ENCODE data around the gene ADD1. TPM values are rescaled to one million over a fixed set of nuclear protein-coding genes. Genes with fewer than 3 reads are reported as not detected.
"Not testable (repeated sequence)": the region's sequence is repeated elsewhere in the genome, so short reads cannot be mapped to it uniquely, and the experiment has no call there.

The ADD1 gene
- total and polyA plus RNA-seq, 7 experiments from 2014 or later = 152 to 300 (median 260) TPM

DNA sequence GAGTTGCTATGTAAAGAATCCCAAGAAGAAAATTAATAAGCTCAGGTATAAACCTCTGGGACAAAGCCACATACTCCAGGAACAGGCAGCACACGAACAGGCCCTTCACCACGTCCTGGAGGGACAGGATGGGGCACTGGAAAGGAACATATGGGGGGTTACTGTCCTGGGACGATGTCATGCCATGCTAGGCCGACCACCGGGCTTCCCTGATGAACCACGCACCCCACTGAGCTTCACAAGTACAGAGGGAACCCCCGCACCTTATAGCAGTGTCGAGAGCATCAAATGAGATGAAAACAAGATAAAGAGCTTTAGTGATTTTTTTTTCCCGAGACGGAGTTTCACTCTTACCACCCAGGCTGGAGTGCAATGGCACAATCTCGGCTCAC lies 100.4 kb downstream of the ADD1 start:
- Histone ChIP-seq H3K27ac (ENCODE audit: low read depth, low read length) (no peak overlapping the region), H3K36me3 (ENCODE audit: control insufficient read depth in 2 of 3, insufficient read depth in 3 of 3, low read length in 3 of 3) (peaks cover 21 to 98% (median 24%) of the 10 kb centered on the region in 3 experiments), H3K9me3 (ENCODE audit: control insufficient read depth in 2 of 3, low read length in 3 of 3) (no peaks in the 10 kb centered on the region), H3K27me3 (ENCODE audit: control insufficient read depth in 2 of 2, insufficient read depth in 2 of 2, low read length in 2 of 2) (no peaks in the 10 kb centered on the region), H3K4me3 (ENCODE audit: low read length) (no peak overlapping the region), H3K4me1 (ENCODE audit: control insufficient read depth in 2 of 2, insufficient read depth in 2 of 2, low read length in 2 of 2) (peaks cover 0 to 19% of the 10 kb centered on the region in 2 donors)
- H3K27me3 Mint-ChIP-seq = no peaks in the 10 kb centered on the region
- no peak for DNase-seq
- peaks cover 12 to 38% (median 23%) of the 10 kb centered on the region in 5 donors for H3K36me3 Mint-ChIP-seq
- no peak overlapping the region for H3K4me3 Mint-ChIP-seq
- ATAC-seq = no peak
- POLR2A ChIA-PET = interaction anchor here (0.9 to 1.1 kb wide), 3 partner anchors 8 to 19 kb away, joined by 3 to 4 read pairs (median 4); partner anchors contain the start of genes GRK4 and NOP14
- intact Hi-C loops (cut with micrococcal nuclease) = no loop called here
- peaks cover 0 to 1% (median 0%) of the 10 kb centered on the region in 11 donors for H3K9me3 Mint-ChIP-seq
- H3K27ac Mint-ChIP-seq = peak overlapping the region in 2 of 9 donors; percentile 28 to 84
- H3K4me1 Mint-ChIP-seq = peaks cover 0 to 16% (median 2%) of the 10 kb centered on the region in 7 donors
- CTCF ChIA-PET = interaction anchor here (0.6 kb wide), 1 partner anchor 218 kb away, joined by 3 read pairs; no protein-coding TSS in a partner anchor

DNA sequence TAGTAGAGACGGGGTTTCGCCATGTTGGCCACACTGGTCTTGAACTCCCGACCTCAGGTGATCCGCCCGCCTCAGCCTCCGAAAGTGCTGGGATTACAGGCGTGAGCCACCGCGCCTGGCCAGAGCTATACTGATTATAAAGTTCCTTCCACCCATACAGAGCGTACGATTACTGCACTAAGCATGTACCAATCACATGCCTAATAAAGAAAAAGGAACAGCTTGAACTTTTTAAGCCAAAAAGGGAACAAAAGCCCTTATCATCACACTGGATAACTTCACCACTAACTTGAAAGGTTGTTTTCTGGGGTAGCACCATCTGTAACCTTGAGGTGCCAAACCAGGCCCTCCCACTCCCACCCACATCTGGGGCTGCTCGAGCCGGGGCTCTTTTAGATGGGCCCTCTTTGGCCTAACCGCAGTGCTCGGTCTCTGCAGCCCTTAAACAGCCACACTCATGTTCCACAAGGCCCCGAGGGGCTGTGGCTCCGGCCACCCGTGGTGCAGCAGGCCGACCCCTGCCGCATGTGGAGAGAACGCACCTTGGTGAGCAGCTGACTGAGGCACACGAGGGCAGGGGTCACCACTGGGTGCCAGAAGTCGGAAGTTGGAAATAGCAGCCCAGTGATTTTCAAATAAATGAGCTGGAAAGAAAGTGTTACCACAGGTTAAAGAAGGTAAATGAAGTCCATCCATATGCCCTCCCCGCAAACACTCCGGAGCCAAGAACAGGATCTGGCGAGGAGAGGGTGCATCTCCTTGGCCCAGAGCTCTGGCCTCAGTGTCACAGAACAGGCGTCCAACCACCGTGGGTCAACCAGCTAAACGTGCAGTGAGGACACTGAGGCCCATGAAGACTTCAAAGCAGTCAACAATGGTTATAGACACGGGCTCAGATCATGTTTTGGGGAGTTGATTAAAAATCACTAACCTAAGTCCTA lies 101.2 kb downstream of the ADD1 start:
- no peak for ATAC-seq
- Mint-ChIP-seq H3K36me3 (peaks cover 12 to 39% (median 21%) of the 10 kb centered on the region in 5 donors), H3K27ac (no peak overlapping the region), H3K9me3 (peaks cover 0 to 1% (median 0%) of the 10 kb centered on the region in 11 donors), H3K4me3 (no peak overlapping the region), H3K27me3 (no peaks in the 10 kb centered on the region), H3K4me1 (peaks cover 0 to 16% (median under 1%) of the 10 kb centered on the region in 7 donors)
- Histone ChIP-seq H3K27me3 (ENCODE audit: control insufficient read depth in 2 of 2, insufficient read depth in 2 of 2, low read length in 2 of 2) (no peaks in the 10 kb centered on the region), H3K4me1 (ENCODE audit: control insufficient read depth in 2 of 2, insufficient read depth in 2 of 2, low read length in 2 of 2) (peaks cover 0 to 19% of the 10 kb centered on the region in 2 donors), H3K9me3 (ENCODE audit: control insufficient read depth in 2 of 3, low read length in 3 of 3) (no peaks in the 10 kb centered on the region), H3K4me3 (ENCODE audit: low read length) (no peak overlapping the region), H3K27ac (ENCODE audit: low read depth, low read length) (no peak overlapping the region), H3K36me3 (ENCODE audit: control insufficient read depth in 2 of 3, insufficient read depth in 3 of 3, low read length in 3 of 3) (peaks cover 27 to 98% (median 30%) of the 10 kb centered on the region in 3 experiments)
- intact Hi-C loops (cut with micrococcal nuclease) = no loop called here
- ChIA-PET CTCF (interaction anchor here (0.6 to 1.0 kb wide), 3 partner anchors 9 to 217 kb away, joined by 3 to 5 read pairs (median 3); no protein-coding TSS in a partner anchor), POLR2A (interaction anchor here (0.7 to 1.3 kb wide), 5 partner anchors 9 to 529 kb away, joined by 3 to 7 read pairs (median 4); partner anchors contain the start of genes GRK4 and NOP14)
- no peak for DNase-seq

- ATAC-seq; H3K27me3 ChIP-seq (ENCODE audit: control insufficient read depth in 2 of 2, insufficient read depth in 2 of 2, low read length in 2 of 2); H3K9me3 ChIP-seq (ENCODE audit: control insufficient read depth in 2 of 3, low read length in 3 of 3); H3K9me3 Mint-ChIP-seq; H3K27me3 Mint-ChIP-seq; DNase-seq; H3K4me3 ChIP-seq (ENCODE audit: low read length); intact Hi-C loops (cut with micrococcal nuclease); H3K4me3 Mint-ChIP-seq; H3K27ac ChIP-seq (ENCODE audit: low read depth, low read length): not testable (repeated sequence)
- Mint-ChIP-seq H3K4me1 (peaks cover 0 to 14% (median 4%) of the 10 kb centered on the region in 7 donors), H3K27ac (peak overlapping the region in 2 of 9 donors; percentile 48 to 82), H3K36me3 (peaks cover 12 to 43% (median 30%) of the 10 kb centered on the region in 5 donors)
- Histone ChIP-seq H3K4me1 (ENCODE audit: control insufficient read depth in 2 of 2, insufficient read depth in 2 of 2, low read length in 2 of 2) (peaks cover 0 to 16% of the 10 kb centered on the region in 2 donors), H3K36me3 (ENCODE audit: control insufficient read depth in 2 of 3, insufficient read depth in 3 of 3, low read length in 3 of 3) (peaks cover 33 to 98% (median 34%) of the 10 kb centered on the region in 3 experiments)
- POLR2A ChIA-PET = interaction anchor here (0.7 to 1.8 kb wide), 4 partner anchors 10 to 530 kb away, joined by 3 to 9 read pairs (median 5); no protein-coding TSS in a partner anchor
- CTCF ChIA-PET = interaction anchor here (1.0 kb wide), 1 partner anchor 10 kb away, joined by 3 read pairs; no protein-coding TSS in a partner anchor
Observed at GRCh38 chr4:2945619-2946604, 102.3 kb downstream of the ADD1 start.

DNA sequence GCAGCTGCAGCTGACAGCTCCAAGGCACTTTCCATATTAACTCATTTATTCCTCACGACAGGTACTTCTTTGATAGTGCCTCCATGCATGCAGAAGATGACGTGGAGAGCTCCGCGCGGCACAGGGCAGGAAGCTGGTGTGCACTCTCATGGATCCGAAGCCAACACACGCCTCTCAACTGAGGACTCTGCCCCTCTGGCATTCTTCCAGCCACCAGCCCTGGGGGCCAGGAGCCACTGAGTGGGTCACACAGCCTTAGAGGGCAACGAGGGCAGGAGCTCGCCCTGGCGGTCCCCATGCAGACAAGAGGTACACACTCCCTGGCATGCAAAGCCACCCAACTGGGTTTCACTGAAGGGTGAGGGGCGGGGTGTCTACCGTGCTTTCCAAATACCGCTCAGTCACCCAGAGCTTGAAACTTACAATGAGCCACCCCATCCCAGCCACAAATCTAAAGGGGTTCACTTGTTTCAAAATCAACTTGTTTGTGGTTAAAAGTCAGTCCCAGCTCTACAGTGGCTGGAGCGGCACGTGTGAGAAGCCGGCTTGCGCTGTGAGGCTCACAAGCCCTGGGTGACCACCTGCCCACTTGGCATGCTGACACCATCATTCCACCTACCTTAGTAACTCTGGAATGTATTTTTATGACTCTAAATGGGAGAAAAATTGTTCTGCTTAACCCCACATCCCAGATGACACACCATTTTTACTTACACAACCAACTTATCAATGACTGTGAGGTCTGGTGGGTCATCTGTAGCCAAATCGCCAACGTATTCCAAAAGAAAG lies 103.4 kb downstream of the ADD1 start:
- Mint-ChIP-seq H3K4me3 (no peak overlapping the region), H3K9me3 (no peaks in the 10 kb centered on the region), H3K36me3 (peaks cover 12 to 48% (median 30%) of the 10 kb centered on the region in 5 donors), H3K27me3 (no peaks in the 10 kb centered on the region), H3K27ac (peak overlapping the region in 2 of 9 donors; percentile 39 to 63), H3K4me1 (peaks cover 0 to 13% (median 4%) of the 10 kb centered on the region in 7 donors)
- CTCF ChIA-PET = interaction anchor here (1.1 kb wide), 1 partner anchor 182 kb away, joined by 3 read pairs; no protein-coding TSS in a partner anchor
- peaks cover 0 to 5% of the 10 kb centered on the region in 2 donors for H3K4me1 ChIP-seq (ENCODE audit: control insufficient read depth in 2 of 2, insufficient read depth in 2 of 2, low read length in 2 of 2)
- POLR2A ChIA-PET = interaction anchor here (0.6 to 1.8 kb wide), 4 partner anchors 11 to 256 kb away, joined by 3 to 9 read pairs (median 4); no protein-coding TSS in a partner anchor
- DNase-seq (no peak), ATAC-seq (no peak)
- H3K27me3 ChIP-seq (ENCODE audit: control insufficient read depth in 2 of 2, insufficient read depth in 2 of 2, low read length in 2 of 2) = no peaks in the 10 kb centered on the region
- intact Hi-C loops (cut with micrococcal nuclease) = no loop called here
- H3K4me3 ChIP-seq (ENCODE audit: low read length) = no peak overlapping the region
- no peak overlapping the region for H3K27ac ChIP-seq (ENCODE audit: low read depth, low read length)
- H3K9me3 ChIP-seq (ENCODE audit: control insufficient read depth in 2 of 3, low read length in 3 of 3) = no peaks in the 10 kb centered on the region
- peaks cover 34 to 98% (median 35%) of the 10 kb centered on the region in 3 experiments for H3K36me3 ChIP-seq (ENCODE audit: control insufficient read depth in 2 of 3, insufficient read depth in 3 of 3, low read length in 3 of 3)

DNA sequence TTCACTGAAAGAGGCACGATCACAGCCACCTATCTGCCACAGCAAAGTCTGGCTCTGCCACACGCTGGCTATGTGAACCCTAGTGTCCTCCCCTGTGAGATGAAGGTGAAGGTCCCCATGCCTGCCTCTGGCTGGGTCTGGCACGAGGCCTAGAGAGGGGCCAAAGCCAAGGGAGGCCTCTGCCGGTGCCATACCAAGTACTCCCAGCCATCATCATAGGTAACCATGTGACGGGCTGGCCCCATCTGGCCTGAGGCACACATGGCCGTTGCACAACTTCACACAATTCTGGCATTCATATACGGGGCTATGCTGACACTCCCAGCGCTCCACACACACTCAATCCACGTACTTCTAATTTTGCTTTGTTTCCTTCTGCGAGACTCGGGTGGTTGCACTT lies 104.3 kb downstream of the ADD1 start:
- Histone ChIP-seq H3K36me3 (ENCODE audit: control insufficient read depth in 2 of 3, insufficient read depth in 3 of 3, low read length in 3 of 3) (peaks cover 35 to 97% (median 36%) of the 10 kb centered on the region in 3 experiments), H3K4me1 (ENCODE audit: control insufficient read depth in 2 of 2, insufficient read depth in 2 of 2, low read length in 2 of 2) (no peaks in the 10 kb centered on the region), H3K9me3 (ENCODE audit: control insufficient read depth in 2 of 3, low read length in 3 of 3) (no peaks in the 10 kb centered on the region), H3K4me3 (ENCODE audit: low read length) (no peak overlapping the region), H3K27ac (ENCODE audit: low read depth, low read length) (no peak overlapping the region), H3K27me3 (ENCODE audit: control insufficient read depth in 2 of 2, insufficient read depth in 2 of 2, low read length in 2 of 2) (no peaks in the 10 kb centered on the region)
- ChIA-PET POLR2A (interaction anchor here (1.0 to 1.8 kb wide), 2 partner anchors 12 to 133 kb away, joined by 3 to 9 read pairs; no protein-coding TSS in a partner anchor), CTCF (no interaction called here)
- peaks cover 12 to 52% (median 30%) of the 10 kb centered on the region in 5 donors for H3K36me3 Mint-ChIP-seq
- peaks cover 0 to 11% (median 4%) of the 10 kb centered on the region in 7 donors for H3K4me1 Mint-ChIP-seq
- no peak overlapping the region for H3K4me3 Mint-ChIP-seq
- H3K27ac Mint-ChIP-seq = peak overlapping the region in 2 of 9 donors; percentile 9 to 26
- no peaks in the 10 kb centered on the region for H3K27me3 Mint-ChIP-seq
- ATAC-seq = no peak
- H3K9me3 Mint-ChIP-seq = no peaks in the 10 kb centered on the region
- DNase-seq = no peak
- intact Hi-C loops (cut with micrococcal nuclease) = no loop called here
